GM12865 (cell line): ENCODE measurements around the gene KCNIP3.

Experiments
- DNase-seq: peaks from one replicate; pipeline ENCODE4 v3.0.0; 2010; ENCODE audit warnings: low read depth
- H3K4me3 ChIP-seq: 2 replicates; pipeline ENCODE4 v1.5.1; 2011; ENCODE audit warnings: mild to moderate bottlenecking, low read depth, low read length, control low read depth
- TF ChIP-seq, protein P1 (sequence below): IDR thresholded peaks from 2 replicates; pipeline ENCODE4 v1.5.1; 2011; ENCODE audit warnings: low read length, control low read depth, low read depth, inconsistent platforms; ENCODE audit not compliant: insufficient read depth; ENCODE audit errors: missing control alignments

KCNIP3 gene

GRCh38 chr2:95308426-95308990 is 11.4 kb downstream of the KCNIP3 start:
- TF ChIP-seq, protein P1, sequence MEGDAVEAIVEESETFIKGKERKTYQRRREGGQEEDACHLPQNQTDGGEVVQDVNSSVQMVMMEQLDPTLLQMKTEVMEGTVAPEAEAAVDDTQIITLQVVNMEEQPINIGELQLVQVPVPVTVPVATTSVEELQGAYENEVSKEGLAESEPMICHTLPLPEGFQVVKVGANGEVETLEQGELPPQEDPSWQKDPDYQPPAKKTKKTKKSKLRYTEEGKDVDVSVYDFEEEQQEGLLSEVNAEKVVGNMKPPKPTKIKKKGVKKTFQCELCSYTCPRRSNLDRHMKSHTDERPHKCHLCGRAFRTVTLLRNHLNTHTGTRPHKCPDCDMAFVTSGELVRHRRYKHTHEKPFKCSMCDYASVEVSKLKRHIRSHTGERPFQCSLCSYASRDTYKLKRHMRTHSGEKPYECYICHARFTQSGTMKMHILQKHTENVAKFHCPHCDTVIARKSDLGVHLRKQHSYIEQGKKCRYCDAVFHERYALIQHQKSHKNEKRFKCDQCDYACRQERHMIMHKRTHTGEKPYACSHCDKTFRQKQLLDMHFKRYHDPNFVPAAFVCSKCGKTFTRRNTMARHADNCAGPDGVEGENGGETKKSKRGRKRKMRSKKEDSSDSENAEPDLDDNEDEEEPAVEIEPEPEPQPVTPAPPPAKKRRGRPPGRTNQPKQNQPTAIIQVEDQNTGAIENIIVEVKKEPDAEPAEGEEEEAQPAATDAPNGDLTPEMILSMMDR = no peak
- no peak overlapping the region for H3K4me3 ChIP-seq
- DNase-seq = no peak

DNA sequence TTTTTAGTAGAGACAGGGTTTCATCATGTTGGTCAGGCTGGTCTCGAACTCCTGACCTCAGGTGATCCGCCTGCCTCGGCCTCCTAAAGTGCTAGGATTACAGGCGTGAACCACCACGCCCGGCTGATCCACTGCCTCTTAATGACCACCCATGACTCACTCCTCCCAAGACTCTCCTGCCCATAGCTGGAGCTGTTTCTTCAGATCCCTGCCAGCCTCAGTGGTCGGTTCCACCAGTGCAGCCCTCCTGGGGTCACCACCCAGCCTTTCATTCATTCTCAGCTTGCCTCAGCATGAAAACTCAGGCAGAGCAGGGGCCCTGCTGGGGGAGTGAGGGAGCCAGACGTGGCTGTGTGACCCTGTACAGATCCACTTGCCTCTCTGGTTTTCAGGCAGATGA is 12.5 kb downstream of the KCNIP3 start:
- H3K4me3 ChIP-seq = no peak overlapping the region
- DNase-seq = no peak
- TF ChIP-seq, protein P1 = no peak

DNA sequence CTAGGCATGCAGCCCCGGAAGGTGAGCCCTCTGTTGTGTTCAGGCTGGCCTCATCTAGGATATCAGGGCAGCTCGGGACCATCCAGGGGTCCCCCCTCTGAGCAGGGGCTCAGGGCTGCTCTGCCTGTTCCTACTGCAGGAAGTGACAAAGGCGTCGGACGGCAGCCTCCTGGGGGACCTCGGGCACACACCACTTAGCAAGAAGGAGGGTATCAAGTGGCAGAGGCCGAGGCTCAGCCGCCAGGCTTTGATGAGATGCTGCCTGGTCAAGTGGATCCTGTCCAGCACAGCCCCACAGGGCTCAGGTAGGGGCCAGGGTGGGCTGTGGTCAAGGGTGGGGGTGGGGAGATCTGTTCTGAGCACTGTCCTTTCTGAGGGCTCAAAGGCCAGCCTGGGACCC is 13.1 kb downstream of the KCNIP3 start:
- DNase-seq = no peak
- TF ChIP-seq, protein P1 = no peak
- no peak overlapping the region for H3K4me3 ChIP-seq

DNA sequence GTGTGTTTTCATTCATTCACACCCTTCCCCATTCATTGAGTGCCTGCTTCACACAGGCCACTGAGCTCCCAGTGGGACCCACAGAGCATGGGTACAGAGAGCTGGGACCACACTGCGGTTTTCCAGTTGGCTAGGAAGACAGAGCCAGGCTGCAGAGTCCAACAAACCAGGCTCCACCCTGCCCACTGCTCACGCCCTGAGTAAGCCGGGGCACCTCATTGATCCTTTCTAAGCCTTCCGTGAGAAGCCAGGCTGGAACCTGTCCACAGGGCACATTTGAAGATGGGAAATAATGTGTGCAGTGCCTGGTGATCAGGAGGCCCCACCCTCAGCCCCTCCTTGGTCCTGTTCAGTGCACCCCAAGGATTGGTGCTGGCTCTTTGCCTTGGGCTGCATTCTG is 13.5 kb downstream of the KCNIP3 start:
- TF ChIP-seq, protein P1 = no peak
- DNase-seq = no peak
- H3K4me3 ChIP-seq = no peak overlapping the region

GRCh38 chr2:95311815-95312542 is 14.8 kb downstream of the KCNIP3 start:
- TF ChIP-seq, protein P1 = no peak

GRCh38 chr2:95312543-95313201 is 15.5 kb downstream of the KCNIP3 start:
- DNase-seq = no peak
- TF ChIP-seq, protein P1 = no peak

More at GRCh38 chr2:95311815-95312542, 14.8 kb downstream of the KCNIP3 start:
- no peak for DNase-seq
- no peak overlapping the region for H3K4me3 ChIP-seq

More at GRCh38 chr2:95312543-95313201, 15.5 kb downstream of the KCNIP3 start:
- H3K4me3 ChIP-seq = no peak overlapping the region
